IMR-90 (cell line): Measurements from ENCODE around the gene COL5A2.

Experiments used
- CEBPB ChIP-seq: IDR thresholded peaks from 2 replicates; pipeline ENCODE4 v1.6.1; 2012; ENCODE audit warnings: low read depth, low read length, improper control_type of control experiment
- CHD1 ChIP-seq: IDR thresholded peaks from 2 replicates; pipeline ENCODE4 v1.6.1; 2012; ENCODE audit warnings: low read depth, low read length, improper control_type of control experiment
- MAZ ChIP-seq: IDR thresholded peaks from 2 replicates; pipeline ENCODE4 v1.6.1; 2012; ENCODE audit warnings: low read depth, mild to moderate bottlenecking, low read length, improper control_type of control experiment, moderate library complexity, borderline replicate concordance
- MXI1 ChIP-seq: IDR thresholded peaks from 2 replicates; pipeline ENCODE4 v1.6.1; 2012; ENCODE audit warnings: low read depth, mild to moderate bottlenecking, low read length, moderate library complexity, borderline replicate concordance
- POLR2A ChIP-seq: IDR thresholded peaks from 2 replicates; pipeline ENCODE4 v1.6.1; 2012; ENCODE audit warnings: mild to moderate bottlenecking, low read depth, low read length
- RFX5 ChIP-seq: IDR thresholded peaks from 2 replicates; pipeline ENCODE4 v1.8.0; 2012; ENCODE audit warnings: low read depth, mild to moderate bottlenecking, low read length, moderate library complexity
- SMC3 ChIP-seq: fragments of 150-350 bp; IDR thresholded peaks from 2 replicates; pipeline ENCODE4 v1.6.1; 2016; ENCODE audit warnings: low read depth, mild to moderate bottlenecking, antibody characterized with exemption, low read length, moderate library complexity
- TF ChIP-seq, protein P1 (sequence below): conservative IDR thresholded peaks from 2 replicates; pipeline ENCODE4 v1.5.1; 2012; ENCODE audit warnings: mild to moderate bottlenecking, low read depth, low read length, improper control_type of control experiment

DNA sequence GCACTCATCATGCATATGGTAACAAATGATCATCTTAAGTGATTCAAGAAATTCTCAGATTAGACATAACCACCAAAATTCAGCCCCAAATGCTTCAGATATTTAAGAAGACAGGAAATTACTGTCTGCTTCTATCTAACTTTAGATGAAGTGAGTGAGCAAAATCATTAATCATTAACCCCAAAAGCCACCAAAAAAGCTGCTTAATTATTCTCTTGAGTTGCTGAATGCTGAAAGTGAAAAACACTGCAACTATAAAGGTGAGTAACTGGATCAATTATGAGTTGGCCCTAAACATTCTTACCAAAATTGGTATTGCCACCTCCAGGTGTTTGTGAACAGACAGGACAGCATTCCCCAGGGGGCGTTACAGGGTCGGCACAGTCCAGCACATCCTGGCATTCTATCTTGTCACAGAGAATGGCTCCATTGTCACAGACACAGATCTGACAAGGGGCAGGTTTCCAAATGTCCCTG lies 69.6 kb downstream of the COL5A2 start:
- TF ChIP-seq, protein P1, sequence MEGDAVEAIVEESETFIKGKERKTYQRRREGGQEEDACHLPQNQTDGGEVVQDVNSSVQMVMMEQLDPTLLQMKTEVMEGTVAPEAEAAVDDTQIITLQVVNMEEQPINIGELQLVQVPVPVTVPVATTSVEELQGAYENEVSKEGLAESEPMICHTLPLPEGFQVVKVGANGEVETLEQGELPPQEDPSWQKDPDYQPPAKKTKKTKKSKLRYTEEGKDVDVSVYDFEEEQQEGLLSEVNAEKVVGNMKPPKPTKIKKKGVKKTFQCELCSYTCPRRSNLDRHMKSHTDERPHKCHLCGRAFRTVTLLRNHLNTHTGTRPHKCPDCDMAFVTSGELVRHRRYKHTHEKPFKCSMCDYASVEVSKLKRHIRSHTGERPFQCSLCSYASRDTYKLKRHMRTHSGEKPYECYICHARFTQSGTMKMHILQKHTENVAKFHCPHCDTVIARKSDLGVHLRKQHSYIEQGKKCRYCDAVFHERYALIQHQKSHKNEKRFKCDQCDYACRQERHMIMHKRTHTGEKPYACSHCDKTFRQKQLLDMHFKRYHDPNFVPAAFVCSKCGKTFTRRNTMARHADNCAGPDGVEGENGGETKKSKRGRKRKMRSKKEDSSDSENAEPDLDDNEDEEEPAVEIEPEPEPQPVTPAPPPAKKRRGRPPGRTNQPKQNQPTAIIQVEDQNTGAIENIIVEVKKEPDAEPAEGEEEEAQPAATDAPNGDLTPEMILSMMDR = no peak
- TF ChIP-seq SMC3 (no peak), MXI1 (no peak), POLR2A (no peak), RFX5 (no peak), MAZ (no peak), CHD1 (no peak), CEBPB (no peak)
